ENCODE data around the gene SH3RF1. TPM values are rescaled to one million over a fixed set of nuclear protein-coding genes. Genes with fewer than 3 reads are reported as not detected.

SH3RF1 gene
- total RNA-seq, 3 donors from 2014 or later = 45.3 to 82.3 (median 65.5) TPM

- no peaks in the 10 kb centered on the region for H3K36me3 ChIP-seq (ENCODE audit: low read depth)
- peaks cover 8% of the 10 kb centered on the region for H3K4me1 ChIP-seq (ENCODE audit: low read depth)
- no peak for ATAC-seq
- H3K4me3 ChIP-seq = no peak overlapping the region
- H3K9me3 ChIP-seq = no peaks in the 10 kb centered on the region
- intact Hi-C loops (cut with DNase I, micrococcal nuclease) = no loop called here
- no peak for DNase-seq
- TF ChIP-seq CTCF (IDR thresholded peaks at IDR 0.05) = no peak
Observed at GRCh38 chr4:169158046-169158445, 112.7 kb downstream of the SH3RF1 start.

- no peak overlapping the region for H3K4me3 ChIP-seq
- H3K4me1 ChIP-seq (ENCODE audit: low read depth) = peaks cover 8% of the 10 kb centered on the region
- ATAC-seq (no peak), DNase-seq (no peak)
- no peak for TF ChIP-seq CTCF (IDR thresholded peaks at IDR 0.05)
- no peaks in the 10 kb centered on the region for H3K36me3 ChIP-seq (ENCODE audit: low read depth)
- no peaks in the 10 kb centered on the region for H3K9me3 ChIP-seq
- intact Hi-C loops (cut with DNase I, micrococcal nuclease) = no loop called here
Observed at GRCh38 chr4:169156392-169156791, 114.4 kb downstream of the SH3RF1 start.

GRCh38 chr4:169154121-169154520 lies 116.6 kb downstream of the SH3RF1 start:
- no peak overlapping the region for H3K4me3 ChIP-seq
- no peaks in the 10 kb centered on the region for H3K36me3 ChIP-seq (ENCODE audit: low read depth)
- H3K9me3 ChIP-seq = no peaks in the 10 kb centered on the region
- no peak for ATAC-seq
- no peak for TF ChIP-seq CTCF (IDR thresholded peaks at IDR 0.05)
- DNase-seq = no peak
- peaks cover 8% of the 10 kb centered on the region for H3K4me1 ChIP-seq (ENCODE audit: low read depth)
- intact Hi-C loops (cut with DNase I, micrococcal nuclease) = no loop called here

- no peaks in the 10 kb centered on the region for H3K9me3 ChIP-seq
- peaks cover 8% of the 10 kb centered on the region for H3K4me1 ChIP-seq (ENCODE audit: low read depth)
- no peaks in the 10 kb centered on the region for H3K36me3 ChIP-seq (ENCODE audit: low read depth)
- ATAC-seq (no peak), DNase-seq (no peak)
- TF ChIP-seq CTCF (IDR thresholded peaks at IDR 0.05) = no peak
- H3K4me3 ChIP-seq = no peak overlapping the region
- intact Hi-C loops (cut with DNase I, micrococcal nuclease) = no loop called here
Observed at GRCh38 chr4:169153481-169154087, 117.2 kb downstream of the SH3RF1 start.

- H3K36me3 ChIP-seq (ENCODE audit: low read depth) = no peaks in the 10 kb centered on the region
- TF ChIP-seq CTCF (IDR thresholded peaks at IDR 0.05) = no peak
- ATAC-seq (no peak), DNase-seq (no peak)
- no peaks in the 10 kb centered on the region for H3K9me3 ChIP-seq
- no peak overlapping the region for H3K4me3 ChIP-seq
- peaks cover 8% of the 10 kb centered on the region for H3K4me1 ChIP-seq (ENCODE audit: low read depth)
- intact Hi-C loops (cut with DNase I, micrococcal nuclease) = no loop called here
Observed at GRCh38 chr4:169152899-169153298, 117.9 kb downstream of the SH3RF1 start.

- intact Hi-C loops (cut with DNase I, micrococcal nuclease) = no loop called here
Observed at GRCh38 chr4:169152098-169152497, 118.7 kb downstream of the SH3RF1 start.

More at GRCh38 chr4:169152098-169152497, 118.7 kb downstream of the SH3RF1 start:
- H3K4me3 ChIP-seq = no peak overlapping the region
- DNase-seq (no peak), ATAC-seq (no peak)
- H3K36me3 ChIP-seq (ENCODE audit: low read depth) = no peaks in the 10 kb centered on the region
- no peak for TF ChIP-seq CTCF (IDR thresholded peaks at IDR 0.05)
- H3K4me1 ChIP-seq (ENCODE audit: low read depth) = peaks cover under 1% of the 10 kb centered on the region
- H3K9me3 ChIP-seq = no peaks in the 10 kb centered on the region
